ENCODE measurements around the gene MGAT4C.

- TF ChIP-seq CTCF (IDR thresholded peaks at IDR 0.05), result no peak
- TF ChIP-seq POLR2AphosphoS5 (IDR thresholded peaks at IDR 0.05), result no peak
- no peak for TF ChIP-seq EP300 (IDR thresholded peaks at IDR 0.05)
- TF ChIP-seq POLR2A (IDR thresholded peaks at IDR 0.05), result no peak
Measured at GRCh38 chr12:86257134-86257533, 943 bp upstream of the MGAT4C start.
